Omental fat pad (tissue), 4 donors: ENCODE measurements around the gene RNF40. TPM values are rescaled to one million over a fixed set of nuclear protein-coding genes. Genes with fewer than 3 reads are reported as not detected.

Experiments
- ATAC-seq: fragments of 150-250 bp; one replicate; pipeline ENCODE4 v1.9.1; 2016; ENCODE audit warnings: mild to moderate bottlenecking, moderate library complexity; ENCODE audit not compliant: low FRiP score
- DNase-seq: peaks from one replicate; pipeline ENCODE4 v3.0.0-alpha.2; 2019; ENCODE audit warnings: low spot score
- CTCF ChIP-seq, 3 donors: fragments of 450-650 bp; IDR thresholded peaks; one replicate each; pipeline ENCODE4 v1.5.1; 2016 to 2017; ENCODE audit warnings: antibody characterized with exemption in 3 of 3, mild to moderate bottlenecking in 3 of 3, moderate library complexity in 2 of 3
- total RNA-seq, 4 donors: library from RNA; depleted of rRNA; stranded (reverse); fragments of >200 nt; gene quantifications; one replicate each; pipeline ENCODE4 v1.1.0, GENCODE V29; 2016

RNF40 gene
- total RNA-seq, 4 donors from 2014 or later = 53.9 to 77.7 (median 69.5) TPM

DNA sequence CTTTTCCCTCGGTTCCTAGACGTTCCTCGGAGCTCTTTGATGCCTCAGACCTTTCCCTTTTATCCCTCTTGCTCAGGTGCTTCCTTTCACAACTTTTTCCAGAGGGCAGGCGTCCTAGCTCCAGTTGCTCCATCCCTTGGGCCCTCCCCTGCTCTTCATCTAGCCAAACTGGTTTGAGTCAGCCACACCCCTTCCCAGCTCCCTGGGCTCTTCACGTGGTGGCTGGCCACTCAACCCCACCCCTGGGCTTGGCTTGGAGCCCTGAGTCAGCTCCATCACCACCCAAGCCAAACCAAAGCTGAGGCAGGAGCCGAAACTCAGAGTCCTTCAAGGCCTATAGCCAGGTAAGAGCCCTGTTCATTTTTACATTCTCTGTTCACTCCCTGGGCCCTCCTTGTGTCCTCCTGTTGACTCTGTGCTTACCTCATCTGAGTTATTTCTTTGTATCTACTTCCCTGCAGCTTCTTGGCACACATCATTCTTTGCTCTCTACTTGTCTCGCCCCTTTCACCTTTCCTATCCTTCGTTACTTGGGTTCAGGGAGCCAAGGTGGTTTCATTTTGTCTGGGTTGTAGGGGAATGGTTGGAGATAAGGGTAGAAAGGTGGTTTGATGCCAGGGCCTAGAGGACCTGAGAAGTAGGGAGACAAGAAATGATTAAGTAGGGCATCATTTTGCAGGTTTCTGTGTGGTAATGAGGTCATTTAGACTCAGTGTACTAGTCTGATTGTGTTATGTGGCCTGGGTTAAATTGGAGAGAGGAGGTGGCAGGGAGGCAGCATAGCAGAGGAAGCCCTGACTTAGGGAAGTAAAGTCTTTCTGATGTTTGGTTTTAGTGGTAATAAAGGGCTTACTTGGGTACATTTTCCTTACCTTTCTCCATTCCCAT lies 21.5 kb upstream of the RNF40 start:
- ATAC-seq = peak; percentile 72
- no peak for TF ChIP-seq CTCF (IDR thresholded peaks at IDR 0.05)

DNA sequence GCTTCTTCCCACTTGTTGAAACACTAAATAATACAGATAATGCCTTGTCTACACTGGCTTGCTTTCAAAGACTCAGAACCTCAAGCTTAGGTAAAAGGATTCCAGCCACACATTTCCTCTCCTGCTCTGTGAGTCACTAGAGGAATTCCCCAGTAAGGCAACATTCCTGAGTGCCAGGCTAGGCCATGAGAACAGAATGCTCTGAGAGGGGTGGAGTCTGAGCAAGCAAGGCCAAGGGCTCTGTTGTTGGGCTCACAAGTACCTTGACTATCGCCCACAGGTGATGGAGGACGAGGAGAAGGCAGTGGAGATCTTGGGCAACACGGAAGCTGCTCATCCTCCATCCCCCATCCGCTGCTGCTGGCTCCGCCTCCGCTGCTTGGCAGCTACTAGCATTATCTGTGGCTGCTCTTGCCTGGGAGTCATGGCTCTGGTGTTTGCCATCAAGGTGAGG lies 20.6 kb upstream of the RNF40 start:
- ATAC-seq (peak; percentile 89), DNase-seq (no peak)
- TF ChIP-seq CTCF (IDR thresholded peaks at IDR 0.05) = no peak

More for the DNA sequence above, 21.5 kb upstream of the RNF40 start:
- peak; percentile 33 for DNase-seq

DNA sequence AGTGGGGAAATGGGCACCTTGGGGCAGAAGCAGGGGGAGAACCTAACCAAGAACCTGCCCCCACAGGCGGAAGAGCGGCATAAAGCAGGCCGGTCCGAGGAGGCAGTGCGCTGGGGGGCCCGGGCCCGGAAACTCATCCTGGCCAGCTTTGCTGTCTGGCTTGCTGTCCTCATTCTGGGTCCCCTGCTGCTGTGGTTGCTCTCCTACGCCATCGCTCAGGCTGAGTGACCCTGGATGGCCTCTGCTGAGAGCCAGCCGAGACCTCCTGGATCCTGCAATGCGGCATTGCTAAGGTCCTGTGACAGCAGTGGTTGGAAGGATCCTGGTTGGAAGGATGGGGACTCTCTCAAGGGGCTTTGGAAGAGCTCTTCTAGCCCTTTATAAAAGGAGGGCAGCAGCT lies 18.4 kb upstream of the RNF40 start:
- TF ChIP-seq CTCF (IDR thresholded peaks at IDR 0.05) = no peak
- ATAC-seq (no peak), DNase-seq (no peak)

DNA sequence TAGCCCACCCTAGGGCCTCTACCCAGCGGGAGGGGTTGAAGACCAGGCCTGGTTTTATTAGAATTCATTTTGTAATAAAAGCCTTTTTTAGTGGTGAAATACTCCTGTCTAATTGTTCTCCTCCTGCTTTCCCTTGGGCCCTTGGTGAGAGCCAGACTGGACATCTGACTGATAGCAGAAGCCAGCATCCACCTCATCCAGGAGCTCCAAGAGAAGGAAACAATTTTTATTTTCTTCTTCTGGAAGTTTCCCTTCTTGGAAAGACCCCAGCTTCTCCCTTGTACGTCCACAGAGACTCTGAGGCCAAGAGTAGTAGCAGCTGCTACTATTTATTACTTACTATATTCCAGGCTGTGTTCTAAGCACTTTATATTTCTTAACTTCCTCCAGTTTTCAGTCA lies 17.9 kb upstream of the RNF40 start:
- DNase-seq (no peak), ATAC-seq (no peak)
- no peak for TF ChIP-seq CTCF (IDR thresholded peaks at IDR 0.05)

DNA sequence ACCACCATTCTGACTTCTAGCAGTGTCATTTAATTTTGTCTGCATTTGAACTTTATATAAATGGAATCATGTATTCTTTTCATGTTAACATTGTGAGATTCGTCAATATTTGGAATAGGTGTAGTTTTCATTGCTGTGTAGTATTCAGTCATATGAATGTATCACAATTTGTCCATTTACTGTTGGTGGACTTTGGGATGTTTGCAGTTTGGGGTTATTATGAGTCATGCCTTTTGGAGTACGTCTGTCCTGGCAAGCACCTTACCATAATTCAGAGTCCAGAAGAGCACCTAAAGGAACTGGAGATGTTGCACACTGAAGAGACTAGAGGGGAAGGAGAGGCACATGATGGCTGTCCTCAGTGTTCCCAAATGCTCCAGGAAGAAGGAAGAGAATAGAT lies 17.0 kb upstream of the RNF40 start:
- ATAC-seq = no peak
- no peak for TF ChIP-seq CTCF (IDR thresholded peaks at IDR 0.05)
- no peak for DNase-seq

GRCh38 chr16:30746638-30747175 lies 15.4 kb upstream of the RNF40 start:
- DNase-seq (no peak), ATAC-seq (no peak)
- no peak for TF ChIP-seq CTCF (IDR thresholded peaks at IDR 0.05)

DNA sequence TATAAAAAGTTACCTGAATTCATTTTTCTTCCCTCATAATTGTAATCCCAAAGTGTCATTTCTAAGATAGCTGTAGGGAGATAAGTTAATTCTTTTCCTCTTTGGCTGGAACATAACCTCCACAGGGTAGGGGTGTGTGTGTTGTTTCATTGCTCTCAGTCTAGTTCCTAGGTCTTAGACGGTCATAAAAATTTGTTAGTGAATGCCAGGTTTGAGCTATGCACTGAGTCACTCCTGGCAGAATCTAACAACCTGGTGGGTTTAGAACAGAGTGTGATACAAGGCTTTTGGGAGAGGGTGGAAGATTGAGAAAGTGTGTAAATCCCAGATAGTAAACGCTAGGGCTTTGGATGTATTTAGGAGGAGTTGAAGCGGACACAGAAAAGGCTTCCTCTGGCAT lies 14.8 kb upstream of the RNF40 start:
- ATAC-seq (peak; percentile 53), DNase-seq (no peak)
- no peak for TF ChIP-seq CTCF (IDR thresholded peaks at IDR 0.05)
